ENCODE measurements around the gene GAS7. TPM values are rescaled to one million over a fixed set of nuclear protein-coding genes. Genes with fewer than 3 reads are reported as not detected.

GAS7 gene
- total and polyA plus RNA-seq, 2 experiments from 2014 or later = 1.9 to 10.7 TPM

- no peaks in the 10 kb centered on the region for H3K4me1 ChIP-seq (ENCODE audit: insufficient read depth)
- no peak for DNase-seq (ENCODE audit: low spot score)
- H3F3A ChIP-seq (replicated peaks; ENCODE audit: low read depth) = no peaks in the 10 kb centered on the region
- Mint-ChIP-seq H3K36me3 (ENCODE audit: low read depth) (no peaks in the 10 kb centered on the region; the same call in 2 of the 3 replicates), H3K9me3 (peaks cover 9% of the 10 kb centered on the region), H3K27me3 (ENCODE audit: insufficient read depth, low read depth, poor library complexity) (peaks cover 6% of the 10 kb centered on the region), H3K27ac (no peak overlapping the region), H3K4me1 (no peaks in the 10 kb centered on the region; the same call in 2 of the 3 replicates), H3K4me3 (no peak overlapping the region)
- H3K4me2 ChIP-seq = no peak overlapping the region
- ATAC-seq = no peak
- no peaks in the 10 kb centered on the region for H3K36me3 ChIP-seq (ENCODE audit: insufficient read depth)
- no peaks in the 10 kb centered on the region for H4K20me1 ChIP-seq (replicated peaks; ENCODE audit: insufficient read depth)
- H3K4me3 ChIP-seq = no peak overlapping the region
- H3K27me3 ChIP-seq (ENCODE audit: insufficient read depth) = no peaks in the 10 kb centered on the region
- no peak overlapping the region for H3K27ac ChIP-seq (ENCODE audit: low read depth)
- no peaks in the 10 kb centered on the region for H3K9me2 ChIP-seq (ENCODE audit: insufficient read depth)
- H2AFZ ChIP-seq = no peak overlapping the region
- no peaks in the 10 kb centered on the region for H3K79me2 ChIP-seq (replicated peaks; ENCODE audit: insufficient read depth)
- TF ChIP-seq JUNB (IDR thresholded peaks at IDR 0.05; ENCODE audit: unreplicated experiment) = no peak
- TF ChIP-seq NANOG (IDR thresholded peaks at IDR 0.05; ENCODE audit: borderline replicate concordance) = no peak
- no peak for TF ChIP-seq POLR2AphosphoS5 (IDR thresholded peaks at IDR 0.05; ENCODE audit: low read depth)
- no peak for TF ChIP-seq CREB1 (CRISPR knock-in tag; IDR thresholded peaks at IDR 0.05; ENCODE audit: low read depth)
- TF ChIP-seq STAT1 (IDR thresholded peaks at IDR 0.05; ENCODE audit: unreplicated experiment) = no peak
- no peak for TF ChIP-seq REST (IDR thresholded peaks at IDR 0.05; ENCODE audit: unreplicated experiment)
- TF ChIP-seq, protein P1, sequence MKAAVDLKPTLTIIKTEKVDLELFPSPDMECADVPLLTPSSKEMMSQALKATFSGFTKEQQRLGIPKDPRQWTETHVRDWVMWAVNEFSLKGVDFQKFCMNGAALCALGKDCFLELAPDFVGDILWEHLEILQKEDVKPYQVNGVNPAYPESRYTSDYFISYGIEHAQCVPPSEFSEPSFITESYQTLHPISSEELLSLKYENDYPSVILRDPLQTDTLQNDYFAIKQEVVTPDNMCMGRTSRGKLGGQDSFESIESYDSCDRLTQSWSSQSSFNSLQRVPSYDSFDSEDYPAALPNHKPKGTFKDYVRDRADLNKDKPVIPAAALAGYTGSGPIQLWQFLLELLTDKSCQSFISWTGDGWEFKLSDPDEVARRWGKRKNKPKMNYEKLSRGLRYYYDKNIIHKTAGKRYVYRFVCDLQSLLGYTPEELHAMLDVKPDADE (IDR thresholded peaks at IDR 0.05) = no peak
- no peak for TF ChIP-seq EZH2 (IDR thresholded peaks at IDR 0.05; ENCODE audit: low read depth, unreplicated experiment)
- TF ChIP-seq EZH2phosphoT487 (IDR thresholded peaks at IDR 0.05; ENCODE audit: unreplicated experiment) = no peak
- TF ChIP-seq, protein P2, sequence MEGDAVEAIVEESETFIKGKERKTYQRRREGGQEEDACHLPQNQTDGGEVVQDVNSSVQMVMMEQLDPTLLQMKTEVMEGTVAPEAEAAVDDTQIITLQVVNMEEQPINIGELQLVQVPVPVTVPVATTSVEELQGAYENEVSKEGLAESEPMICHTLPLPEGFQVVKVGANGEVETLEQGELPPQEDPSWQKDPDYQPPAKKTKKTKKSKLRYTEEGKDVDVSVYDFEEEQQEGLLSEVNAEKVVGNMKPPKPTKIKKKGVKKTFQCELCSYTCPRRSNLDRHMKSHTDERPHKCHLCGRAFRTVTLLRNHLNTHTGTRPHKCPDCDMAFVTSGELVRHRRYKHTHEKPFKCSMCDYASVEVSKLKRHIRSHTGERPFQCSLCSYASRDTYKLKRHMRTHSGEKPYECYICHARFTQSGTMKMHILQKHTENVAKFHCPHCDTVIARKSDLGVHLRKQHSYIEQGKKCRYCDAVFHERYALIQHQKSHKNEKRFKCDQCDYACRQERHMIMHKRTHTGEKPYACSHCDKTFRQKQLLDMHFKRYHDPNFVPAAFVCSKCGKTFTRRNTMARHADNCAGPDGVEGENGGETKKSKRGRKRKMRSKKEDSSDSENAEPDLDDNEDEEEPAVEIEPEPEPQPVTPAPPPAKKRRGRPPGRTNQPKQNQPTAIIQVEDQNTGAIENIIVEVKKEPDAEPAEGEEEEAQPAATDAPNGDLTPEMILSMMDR (conservative IDR thresholded peaks at IDR 0.05; ENCODE audit: low read depth in 2 of 2) = no peak
- no peak for TF ChIP-seq ZNF114 (CRISPR knock-in tag; IDR thresholded peaks at IDR 0.05)
- no peak for TF ChIP-seq ZNF331 (CRISPR knock-in tag; IDR thresholded peaks at IDR 0.05; ENCODE audit: low read depth)
- no peak for TF ChIP-seq ZNF462 (CRISPR knock-in tag; IDR thresholded peaks at IDR 0.05)
Observed at GRCh38 chr17:10229181-10229580, 30.8 kb upstream of the GAS7 start.
